ENCODE data around the gene INPP5K.

Gene INPP5K

GRCh38 chr17:1487939-1488825, 28.2 kb downstream of the INPP5K start:
- in situ Hi-C loops (cut with HindIII; ENCODE audit: low sequenced_read_pairs) = no loop called here

DNA sequence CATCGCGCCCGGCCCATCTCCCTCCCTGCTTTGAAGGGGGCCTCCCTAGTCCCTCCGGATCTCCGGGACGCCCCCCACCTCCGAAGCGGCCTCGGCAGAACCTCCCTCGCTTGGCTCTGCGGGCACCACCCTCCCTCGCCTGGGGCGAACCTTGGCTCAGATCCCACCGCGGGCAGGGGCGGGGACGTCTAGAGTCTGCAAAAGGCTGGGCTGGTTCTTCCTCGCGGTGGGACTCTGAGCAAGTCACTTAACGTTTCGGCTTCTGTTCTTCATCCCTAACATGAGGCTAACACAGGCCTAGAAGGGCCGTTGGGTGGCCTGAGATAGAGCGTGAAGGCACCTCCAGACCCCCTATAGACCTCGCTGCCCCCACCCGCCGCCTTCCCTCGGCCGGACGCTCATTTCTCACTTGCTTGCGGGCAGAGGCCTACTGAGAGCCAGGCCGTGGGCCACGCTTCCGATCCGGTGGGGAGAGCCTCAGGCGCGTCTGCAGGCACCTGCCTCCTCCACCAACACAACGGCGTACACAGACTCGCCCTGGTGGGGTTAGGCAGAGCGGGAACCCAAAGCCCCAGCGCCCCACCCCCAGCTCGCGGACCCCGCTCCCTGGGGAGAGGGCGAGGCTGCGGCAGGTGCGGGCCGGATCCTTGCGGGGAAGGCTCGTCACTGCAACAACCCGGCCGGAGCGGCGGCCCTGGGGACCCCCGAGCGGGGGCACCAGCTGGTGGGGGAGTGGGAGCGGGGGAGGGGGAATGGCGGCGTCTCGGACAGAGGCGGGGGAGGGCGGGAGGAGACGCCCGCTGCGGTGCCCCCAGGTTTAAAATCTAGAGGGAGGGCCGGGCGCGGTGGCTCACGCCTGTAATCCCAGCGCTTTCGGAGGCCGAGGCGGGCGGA, 29.4 kb downstream of the INPP5K start:
- in situ Hi-C loops (cut with HindIII; ENCODE audit: low sequenced_read_pairs) = no loop called here

GRCh38 chr17:1485423-1486376, 30.7 kb downstream of the INPP5K start:
- in situ Hi-C loops (cut with HindIII; ENCODE audit: low sequenced_read_pairs) = no loop called here

DNA sequence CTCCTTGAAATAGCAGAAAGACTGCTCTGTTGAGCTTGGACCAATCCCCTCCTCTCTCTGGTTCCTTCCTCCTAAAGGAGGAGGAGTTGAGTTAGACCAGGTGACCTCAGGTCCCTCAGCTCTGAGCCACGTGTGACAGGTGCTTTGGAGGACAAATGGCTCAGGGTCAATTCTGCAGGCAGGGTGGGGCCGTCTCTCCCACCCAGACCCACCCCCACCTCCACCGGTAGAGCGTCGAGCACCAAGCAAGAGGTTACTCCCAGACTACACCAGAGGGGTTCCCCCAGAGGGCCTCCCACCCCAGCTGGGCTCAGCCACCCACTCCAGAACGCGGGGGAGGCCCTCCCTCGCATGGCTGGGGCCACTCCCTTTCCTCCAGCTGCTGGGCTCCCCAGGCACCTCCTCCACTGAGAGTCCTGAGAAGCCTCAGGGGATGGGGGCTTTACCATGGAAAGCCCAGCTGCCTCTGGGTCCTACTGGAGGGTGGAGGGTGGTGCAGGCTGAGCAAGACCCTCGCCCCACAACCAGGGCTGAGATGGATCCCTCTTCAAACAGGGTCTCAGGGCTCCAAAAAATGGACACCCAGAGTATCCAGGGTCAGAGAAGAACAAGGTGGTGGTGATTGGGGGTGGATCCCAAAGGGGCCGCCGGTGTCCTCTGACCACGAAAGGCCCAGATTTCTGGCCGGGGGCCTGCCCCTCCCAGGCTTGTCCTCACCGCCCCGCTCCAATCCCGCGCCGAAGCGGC, 31.6 kb downstream of the INPP5K start:
- in situ Hi-C loops (cut with HindIII; ENCODE audit: low sequenced_read_pairs) = no loop called here

DNA sequence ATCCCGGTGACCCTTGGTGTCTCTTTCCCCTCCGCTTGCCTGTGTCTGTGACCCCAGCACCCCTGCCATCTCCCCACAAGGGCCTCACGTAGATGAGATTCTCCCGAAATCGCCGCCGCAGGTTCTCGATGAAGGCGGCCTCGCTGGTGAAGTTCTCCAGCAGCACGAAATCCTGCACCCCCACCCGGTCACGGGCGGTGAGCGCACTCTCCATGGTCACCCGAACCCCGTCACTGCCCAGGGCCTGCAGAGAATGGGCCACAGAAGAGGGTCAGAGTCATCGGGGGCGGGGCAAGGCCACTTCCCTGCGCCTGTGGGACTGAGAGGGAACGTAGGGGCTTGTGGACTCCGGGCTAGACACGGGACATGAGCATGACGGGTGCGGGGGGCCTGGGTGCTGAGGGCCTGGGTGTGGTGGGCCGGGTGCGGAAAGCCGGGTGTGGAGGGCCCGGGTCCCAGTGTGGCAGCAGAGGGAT, 32.3 kb downstream of the INPP5K start:
- in situ Hi-C loops (cut with HindIII; ENCODE audit: low sequenced_read_pairs) = no loop called here

DNA sequence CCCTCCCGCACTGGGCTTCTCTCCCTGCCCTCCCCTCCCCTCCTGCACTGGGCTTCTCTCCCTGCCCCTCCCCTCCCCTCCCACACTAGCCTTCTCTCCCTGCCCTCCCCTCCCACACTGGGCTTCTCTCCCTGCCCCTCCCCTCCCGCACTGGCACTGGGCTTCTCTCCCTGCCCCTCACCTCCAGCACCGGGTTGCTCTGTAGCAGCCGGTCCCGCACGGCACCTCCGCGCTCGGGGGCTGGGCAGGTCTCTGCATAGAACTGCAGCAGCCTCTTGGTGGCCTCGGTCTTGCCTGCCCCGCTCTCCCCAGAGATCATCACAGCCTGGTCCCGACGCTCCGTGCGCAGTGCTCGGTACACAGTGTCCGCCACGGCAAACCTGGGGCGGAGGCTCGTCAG, 33.7 kb downstream of the INPP5K start:
- in situ Hi-C loops (cut with HindIII; ENCODE audit: low sequenced_read_pairs) = no loop called here

DNA sequence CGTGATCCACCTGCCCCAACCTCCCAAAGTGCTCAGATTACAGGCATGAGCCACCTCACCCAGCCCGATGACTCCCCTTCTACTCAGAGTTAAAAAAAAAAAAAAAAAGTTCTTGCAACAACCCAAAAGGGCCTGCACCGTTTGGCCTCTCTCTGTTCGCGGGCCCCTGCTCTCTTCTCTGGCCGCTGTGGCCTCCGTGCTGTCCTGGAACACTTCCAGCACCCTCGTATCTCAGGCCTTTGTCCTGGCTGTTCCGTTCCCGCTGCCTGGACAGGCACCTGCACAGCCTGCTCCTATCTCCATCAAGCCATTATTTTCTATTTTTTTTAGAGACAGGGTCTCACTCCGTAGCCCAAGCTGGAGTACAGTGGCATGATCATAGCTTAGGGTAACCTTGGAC, 34.7 kb downstream of the INPP5K start:
- in situ Hi-C loops (cut with HindIII; ENCODE audit: low sequenced_read_pairs) = no loop called here

DNA sequence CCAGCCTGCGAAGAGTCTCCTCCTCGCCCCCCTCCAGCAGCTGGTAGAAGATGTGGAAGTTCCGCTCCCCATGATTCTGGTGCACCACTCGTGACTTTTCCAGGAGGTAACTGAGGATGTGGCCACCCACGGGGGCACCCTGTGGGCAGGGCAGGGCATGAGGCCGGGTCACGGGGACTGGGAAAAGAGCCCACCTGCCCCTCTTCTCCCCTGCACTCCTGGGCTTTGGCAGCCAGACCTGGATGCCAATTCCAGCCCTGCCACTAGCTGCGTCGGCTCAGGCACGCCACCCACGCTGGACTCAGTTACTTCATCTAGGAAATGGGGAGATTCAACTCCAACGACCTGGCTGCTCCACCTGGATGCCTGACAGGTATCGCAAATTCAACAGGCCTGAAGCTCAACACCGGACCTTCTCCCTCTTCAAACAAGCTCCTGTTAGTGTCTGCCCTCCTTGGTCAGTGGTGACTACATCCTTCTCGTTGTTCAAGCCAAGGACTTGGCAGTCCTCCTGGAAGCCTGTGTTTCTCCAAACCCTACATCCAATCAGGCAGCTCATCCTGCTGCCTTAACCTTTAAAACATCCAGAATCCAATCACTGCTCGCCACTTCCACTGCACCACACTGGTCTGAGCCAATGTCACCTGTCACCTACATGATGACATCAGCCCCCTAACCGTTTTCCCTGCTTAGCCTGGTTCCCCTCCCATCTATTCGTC, 35.5 kb downstream of the INPP5K start:
- in situ Hi-C loops (cut with HindIII; ENCODE audit: low sequenced_read_pairs) = no loop called here

- in situ Hi-C loops (cut with HindIII; ENCODE audit: low sequenced_read_pairs) = no loop called here
Observed at GRCh38 chr17:1478418-1478817, 38.0 kb downstream of the INPP5K start.

- in situ Hi-C loops (cut with HindIII; ENCODE audit: low sequenced_read_pairs) = no loop called here
Observed at GRCh38 chr17:1475321-1475854, 41.0 kb downstream of the INPP5K start.

DNA sequence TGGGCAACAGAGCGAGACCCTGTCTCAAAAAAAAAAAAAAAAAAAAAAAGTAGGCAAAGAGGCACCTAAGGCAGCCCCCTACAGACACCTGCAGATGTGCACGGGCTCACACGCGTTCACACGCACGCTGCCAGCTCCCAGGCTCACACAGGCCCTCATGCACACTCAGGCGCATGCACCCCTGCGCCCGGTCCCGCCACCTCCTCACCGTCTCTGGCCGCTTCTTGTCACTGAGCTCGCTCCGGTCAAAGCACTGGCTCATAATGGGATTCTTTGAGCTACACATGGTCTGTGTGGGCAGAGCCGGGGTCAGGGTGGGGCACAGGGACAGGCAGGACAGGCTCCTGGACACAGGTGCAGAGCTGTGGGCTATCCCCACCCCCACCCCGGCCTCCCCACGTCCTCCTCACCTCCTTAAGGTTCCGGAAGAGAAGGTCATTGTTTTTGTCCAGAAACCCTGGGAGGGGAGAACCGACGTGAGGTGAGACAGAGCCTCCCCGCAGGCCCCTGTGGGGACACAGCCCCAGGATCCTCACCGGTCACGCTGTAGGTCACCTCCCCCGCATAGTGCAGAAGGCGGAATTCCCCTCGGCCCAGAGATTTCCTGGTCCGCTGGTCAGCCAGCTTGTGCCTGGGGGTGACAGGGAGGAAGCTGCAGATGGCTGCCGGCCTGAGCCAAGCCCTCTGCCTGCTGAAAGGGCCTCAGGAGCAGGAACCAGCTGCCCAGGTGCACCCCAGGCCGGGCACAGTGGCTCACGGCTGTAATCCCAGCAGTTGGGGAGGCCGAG, 41.8 kb downstream of the INPP5K start:
- in situ Hi-C loops (cut with HindIII; ENCODE audit: low sequenced_read_pairs) = no loop called here

DNA sequence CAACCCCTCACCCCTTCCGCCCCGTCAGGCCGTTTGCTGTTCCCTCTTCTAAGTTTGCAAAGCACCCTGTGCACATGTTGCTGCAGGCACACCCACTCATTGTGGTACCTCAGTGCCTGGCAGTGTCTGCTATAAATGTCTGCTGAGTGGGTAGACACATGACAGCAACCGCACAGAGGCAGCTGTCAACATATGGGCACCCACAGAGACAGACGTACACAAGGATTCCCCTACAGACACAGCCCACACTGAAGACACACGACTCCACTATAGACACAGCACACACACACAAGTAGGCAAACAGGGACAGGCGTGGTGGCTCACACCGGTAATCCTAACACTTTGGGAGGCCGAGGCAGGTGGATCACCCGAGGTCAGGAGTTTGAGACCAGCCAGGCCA, 42.6 kb downstream of the INPP5K start:
- in situ Hi-C loops (cut with HindIII; ENCODE audit: low sequenced_read_pairs) = no loop called here

DNA sequence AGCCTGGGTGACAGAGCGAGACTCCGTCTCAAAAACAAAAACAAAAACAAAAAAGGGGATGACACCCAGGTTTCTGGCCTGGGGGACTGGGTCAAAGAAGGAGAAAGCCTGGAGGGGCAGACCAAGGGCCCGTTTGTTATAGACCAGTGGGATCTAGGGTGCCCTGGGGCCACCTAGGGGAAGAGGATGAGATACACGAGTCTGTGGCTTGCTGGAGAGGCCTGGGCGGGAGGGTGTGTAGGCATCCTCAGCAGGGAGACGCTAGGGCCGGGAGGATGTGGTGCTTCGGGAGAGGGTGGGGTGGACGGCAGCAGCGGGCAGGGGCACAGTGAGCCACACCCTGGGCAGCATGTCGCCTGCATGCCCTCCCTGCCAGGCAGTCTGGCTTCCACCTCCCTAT, 43.2 kb downstream of the INPP5K start:
- in situ Hi-C loops (cut with HindIII; ENCODE audit: low sequenced_read_pairs) = no loop called here

GRCh38 chr17:1471911-1472821, 44.2 kb downstream of the INPP5K start:
- in situ Hi-C loops (cut with HindIII; ENCODE audit: low sequenced_read_pairs) = no loop called here

DNA sequence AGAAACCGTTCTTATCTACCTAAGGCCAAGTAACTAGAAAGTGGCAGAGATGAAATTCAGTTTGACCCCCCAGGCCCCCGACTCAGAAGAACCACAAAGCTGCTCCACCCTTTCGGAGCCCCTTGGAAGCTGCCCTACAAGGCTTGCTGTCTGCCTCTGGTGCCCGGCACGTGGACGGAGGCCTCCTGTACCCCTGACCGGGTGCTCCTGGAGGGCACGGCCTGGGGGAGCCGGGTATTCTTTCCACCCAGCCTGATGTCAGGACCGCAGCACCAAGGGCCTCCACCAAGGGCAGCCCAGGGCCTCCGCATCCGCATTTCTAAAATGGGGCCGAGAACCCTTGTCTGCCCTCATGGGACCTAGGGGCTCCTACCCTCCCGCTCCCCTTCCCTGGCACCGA, 44.9 kb downstream of the INPP5K start:
- in situ Hi-C loops (cut with HindIII; ENCODE audit: low sequenced_read_pairs) = no loop called here

DNA sequence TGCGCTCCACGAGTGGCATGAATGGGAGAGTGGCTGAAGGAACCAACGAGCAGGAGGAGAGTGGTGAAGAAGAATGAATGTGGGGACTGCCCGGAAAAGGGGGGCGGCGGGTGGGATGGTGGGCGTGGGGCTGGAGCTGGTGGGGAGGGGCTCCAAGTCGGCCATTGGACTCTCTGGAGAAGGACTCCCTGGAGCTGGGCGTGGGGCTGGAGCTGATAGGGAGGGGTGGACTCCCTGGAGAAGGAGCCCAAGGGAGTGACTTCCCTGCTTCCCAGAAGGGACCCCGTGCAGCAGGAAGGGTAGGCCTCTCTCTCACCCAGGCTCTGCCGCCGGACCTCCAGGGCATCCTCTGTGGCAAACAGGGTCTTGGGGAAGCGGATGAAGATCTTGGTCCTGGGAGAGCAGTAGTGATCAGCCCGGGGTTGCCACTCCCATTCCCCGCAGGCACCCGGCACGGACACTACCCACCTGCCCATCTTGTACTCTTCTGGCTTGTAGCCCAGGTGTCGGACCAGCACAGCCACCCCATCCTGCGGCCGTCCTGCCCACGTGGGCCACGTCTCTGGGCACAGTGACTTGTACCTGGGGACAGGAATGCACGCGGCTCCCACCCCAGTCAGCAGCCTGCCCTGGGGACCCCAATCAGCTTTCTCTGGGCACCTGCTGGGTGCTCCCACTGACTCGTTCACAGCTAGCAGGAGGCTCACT, 45.5 kb downstream of the INPP5K start:
- in situ Hi-C loops (cut with HindIII; ENCODE audit: low sequenced_read_pairs) = no loop called here

Data from DLD1 (cell line).